Measurements from ENCODE around the gene KCNV2. TPM values are rescaled to one million over a fixed set of nuclear protein-coding genes. Genes with fewer than 3 reads are reported as not detected.

Gene KCNV2
- total and polyA plus RNA-seq, 2 donors (not counting 1 experiment from before 2014, with no cell fraction given): not detected

DNA sequence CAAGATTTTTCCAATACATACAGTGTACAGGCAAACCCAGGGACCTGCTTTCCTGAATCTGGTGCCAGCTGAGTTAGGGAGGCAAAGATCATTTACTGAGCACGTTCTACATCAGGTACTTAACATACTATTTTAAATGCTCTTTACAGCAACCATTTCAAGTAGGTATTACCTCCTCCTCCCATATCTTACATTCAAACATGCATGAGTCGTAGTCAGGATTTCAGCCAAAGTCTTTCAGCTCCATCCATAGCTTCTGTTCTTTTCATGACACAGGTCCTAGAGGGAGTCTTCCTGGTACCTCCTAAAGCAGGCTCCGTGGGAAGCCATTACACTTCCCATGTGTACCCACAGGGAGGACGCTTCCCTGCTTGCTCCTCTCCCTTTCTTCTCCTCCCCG lies 11.7 kb downstream of the KCNV2 start:
- Histone ChIP-seq H2AFZ (ENCODE audit: insufficient read depth, low read depth, low read length, poor library complexity, severe bottlenecking) (no peak overlapping the region), H3K36me3 (replicated peaks in 1 of 2; ENCODE audit: control extremely low read depth in 1 of 2, control insufficient read depth in 1 of 2, extremely low read depth in 1 of 2, insufficient read depth in 2 of 2, low read length in 1 of 2) (peaks cover 0 to 1% of the 10 kb centered on the region in 2 experiments), H3K9me3 (ENCODE audit: control extremely low read depth in 1 of 3, control insufficient read depth in 2 of 3, insufficient read depth in 1 of 3, low read length in 2 of 3) (no peaks in the 10 kb centered on the region), H4K20me1 (ENCODE audit: control insufficient read depth, insufficient read depth, low read length, poor library complexity, severe bottlenecking) (no peaks in the 10 kb centered on the region), H3K9ac (ENCODE audit: low read length) (no peak overlapping the region), H3K79me2 (ENCODE audit: control insufficient read depth, insufficient read depth, low read length) (no peaks in the 10 kb centered on the region), H3K27me3 (replicated peaks in 1 of 4; ENCODE audit: control extremely low read depth in 1 of 4, control insufficient read depth in 3 of 4, insufficient read depth in 4 of 4, low read length in 3 of 4) (no peaks in the 10 kb centered on the region), H3K4me1 (ENCODE audit: control insufficient read depth in 2 of 2, insufficient read depth in 2 of 2, low read length in 2 of 2) (peaks cover 3 to 7% of the 10 kb centered on the region in 2 donors), H3K4me2 (replicated peaks; ENCODE audit: low read depth, low read length, poor library complexity, severe bottlenecking) (no peak overlapping the region), H3K27ac (ENCODE audit: low read length in 2 of 2) (no peak overlapping the region), H3K4me3 (ENCODE audit: control extremely low read depth in 1 of 5, extremely low read depth in 1 of 5, insufficient read depth in 1 of 5, low read depth in 2 of 5, low read length in 4 of 5) (no peak overlapping the region)
- ChIA-PET CTCF (no interaction called here), POLR2A (no interaction called here)
- TF ChIP-seq EZH2 (IDR thresholded peaks at IDR 0.05; ENCODE audit: borderline replicate concordance, insufficient read depth, low read depth, low read length, poor library complexity, severe bottlenecking): no peak
- TF ChIP-seq, protein P1, sequence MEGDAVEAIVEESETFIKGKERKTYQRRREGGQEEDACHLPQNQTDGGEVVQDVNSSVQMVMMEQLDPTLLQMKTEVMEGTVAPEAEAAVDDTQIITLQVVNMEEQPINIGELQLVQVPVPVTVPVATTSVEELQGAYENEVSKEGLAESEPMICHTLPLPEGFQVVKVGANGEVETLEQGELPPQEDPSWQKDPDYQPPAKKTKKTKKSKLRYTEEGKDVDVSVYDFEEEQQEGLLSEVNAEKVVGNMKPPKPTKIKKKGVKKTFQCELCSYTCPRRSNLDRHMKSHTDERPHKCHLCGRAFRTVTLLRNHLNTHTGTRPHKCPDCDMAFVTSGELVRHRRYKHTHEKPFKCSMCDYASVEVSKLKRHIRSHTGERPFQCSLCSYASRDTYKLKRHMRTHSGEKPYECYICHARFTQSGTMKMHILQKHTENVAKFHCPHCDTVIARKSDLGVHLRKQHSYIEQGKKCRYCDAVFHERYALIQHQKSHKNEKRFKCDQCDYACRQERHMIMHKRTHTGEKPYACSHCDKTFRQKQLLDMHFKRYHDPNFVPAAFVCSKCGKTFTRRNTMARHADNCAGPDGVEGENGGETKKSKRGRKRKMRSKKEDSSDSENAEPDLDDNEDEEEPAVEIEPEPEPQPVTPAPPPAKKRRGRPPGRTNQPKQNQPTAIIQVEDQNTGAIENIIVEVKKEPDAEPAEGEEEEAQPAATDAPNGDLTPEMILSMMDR (IDR thresholded peaks at IDR 0.05): no peak
- Mint-ChIP-seq H3K9me3 (ENCODE audit: insufficient read depth) (no peaks in the 10 kb centered on the region), H3K27ac (no peak overlapping the region), H3K27me3 (no peaks in the 10 kb centered on the region), H3K4me1 (peaks cover 14% of the 10 kb centered on the region), H3K4me3 (no peak overlapping the region)
- DNase-seq: no peak
- intact Hi-C loops (cut with micrococcal nuclease): no loop called here
- ATAC-seq (ENCODE audit: low read depth): no peak
- 98% methylated on average over 4 of the region's 5 CpGs for WGBS (ENCODE audit: insufficient coverage)

DNA sequence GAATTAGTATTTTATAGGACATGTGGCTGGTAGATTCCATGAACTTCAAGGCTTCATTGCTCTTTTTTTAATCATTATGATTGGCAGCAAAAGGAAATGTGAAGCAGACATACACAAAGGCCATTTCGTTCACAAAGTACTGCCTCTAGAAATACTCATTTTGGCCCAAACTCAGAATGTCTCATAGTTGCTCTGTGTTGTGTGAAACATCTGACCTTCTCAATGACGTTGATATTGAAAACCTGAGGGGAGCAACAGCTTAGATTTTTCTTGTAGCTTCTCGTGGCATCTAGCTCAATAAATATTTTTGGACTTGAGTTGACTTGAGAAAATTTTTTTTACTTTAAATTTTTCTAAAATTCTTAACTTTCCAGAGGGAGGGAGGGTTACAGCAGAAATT lies 12.4 kb downstream of the KCNV2 start:
- H2AFZ ChIP-seq (ENCODE audit: insufficient read depth, low read depth, low read length, poor library complexity, severe bottlenecking): no peak overlapping the region
- no peak overlapping the region for H3K27ac Mint-ChIP-seq
- intact Hi-C loops (cut with micrococcal nuclease): no loop called here
- ATAC-seq (ENCODE audit: low read depth) (no peak), DNase-seq (no peak)
- peaks cover 14% of the 10 kb centered on the region for H3K4me1 Mint-ChIP-seq
- no peak overlapping the region for H3K4me2 ChIP-seq (replicated peaks; ENCODE audit: low read depth, low read length, poor library complexity, severe bottlenecking)
- no peaks in the 10 kb centered on the region for H3K9me3 ChIP-seq (ENCODE audit: control extremely low read depth in 1 of 3, control insufficient read depth in 2 of 3, insufficient read depth in 1 of 3, low read length in 2 of 3)
- CTCF ChIA-PET: no interaction called here
- no peak overlapping the region for H3K9ac ChIP-seq (ENCODE audit: low read length)
- TF ChIP-seq, protein P1 (IDR thresholded peaks at IDR 0.05): no peak
- TF ChIP-seq EZH2 (IDR thresholded peaks at IDR 0.05; ENCODE audit: borderline replicate concordance, insufficient read depth, low read depth, low read length, poor library complexity, severe bottlenecking): no peak
- no peak overlapping the region for H3K27ac ChIP-seq (ENCODE audit: low read length in 2 of 2)
- no peaks in the 10 kb centered on the region for H3K27me3 Mint-ChIP-seq
- H3K4me3 Mint-ChIP-seq: no peak overlapping the region
- no peak overlapping the region for H3K4me3 ChIP-seq (ENCODE audit: control extremely low read depth in 1 of 5, extremely low read depth in 1 of 5, insufficient read depth in 1 of 5, low read depth in 2 of 5, low read length in 4 of 5)
- no peaks in the 10 kb centered on the region for H3K27me3 ChIP-seq (replicated peaks in 1 of 4; ENCODE audit: control extremely low read depth in 1 of 4, control insufficient read depth in 3 of 4, insufficient read depth in 4 of 4, low read length in 3 of 4)
- H3K79me2 ChIP-seq (ENCODE audit: control insufficient read depth, insufficient read depth, low read length): no peaks in the 10 kb centered on the region
- peaks cover 3 to 7% of the 10 kb centered on the region in 2 donors for H3K4me1 ChIP-seq (ENCODE audit: control insufficient read depth in 2 of 2, insufficient read depth in 2 of 2, low read length in 2 of 2)
- no peaks in the 10 kb centered on the region for H3K9me3 Mint-ChIP-seq (ENCODE audit: insufficient read depth)
- H3K36me3 ChIP-seq (replicated peaks in 1 of 2; ENCODE audit: control extremely low read depth in 1 of 2, control insufficient read depth in 1 of 2, extremely low read depth in 1 of 2, insufficient read depth in 2 of 2, low read length in 1 of 2): peaks cover 0 to 1% of the 10 kb centered on the region in 2 experiments
- no peaks in the 10 kb centered on the region for H4K20me1 ChIP-seq (ENCODE audit: control insufficient read depth, insufficient read depth, low read length, poor library complexity, severe bottlenecking)
- POLR2A ChIA-PET: no interaction called here
- WGBS (ENCODE audit: insufficient coverage): no CpG with 5 or more reads among the region's 3 CpGs

Data from B cell (primary cell).